Uterus (tissue), 2 donors: ENCODE measurements around the gene CORO6.

Experiments used
- CTCF ChIP-seq, 4 experiments: fragments of 200-600 bp in 2 of 4; fragments of 450-650 bp in 2 of 4; sonication (generic) in 2 of 4; IDR thresholded peaks; one replicate each; pipeline ENCODE4 v1.5.1; 2016 to 2019; ENCODE audit warnings: antibody characterized with exemption in 4 of 4, mild to moderate bottlenecking in 2 of 4, moderate library complexity in 1 of 4
- POLR2A ChIP-seq, 2 donors: fragments of 450-650 bp; IDR thresholded peaks; one replicate each; pipeline ENCODE4 v1.6.1; 2016; ENCODE audit warnings: antibody characterized with exemption in 2 of 2, mild to moderate bottlenecking in 1 of 2, moderate library complexity in 1 of 2

GRCh38 chr17:29570521-29570920, 52.2 kb downstream of the CORO6 start:
- TF ChIP-seq CTCF (IDR thresholded peaks at IDR 0.05), result no peak
- no peak for TF ChIP-seq POLR2A (IDR thresholded peaks at IDR 0.05)
